ENCODE results near the gene YOD1.

YOD1 gene

DNA sequence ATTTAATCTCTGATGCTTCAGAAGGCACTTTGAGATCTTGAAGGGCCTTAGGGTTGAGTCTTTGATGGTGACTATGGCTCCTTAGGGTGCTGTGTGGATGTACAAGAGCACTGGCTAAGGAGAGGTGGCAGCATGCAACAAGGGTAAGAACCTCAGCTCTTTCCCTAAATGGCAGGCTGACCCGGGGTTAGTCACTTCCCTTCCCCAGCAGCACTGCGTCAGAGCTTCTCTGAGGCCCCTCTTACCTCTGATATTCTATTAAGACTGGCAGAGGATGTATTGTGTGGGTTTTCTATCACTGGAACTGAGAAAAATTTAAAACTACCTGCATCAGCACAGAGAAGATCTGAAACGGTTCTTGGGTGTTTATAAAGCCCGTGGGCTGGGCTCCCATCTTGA lies 30.3 kb downstream of the YOD1 start:
- no peaks in the 10 kb centered on the region for H3F3A ChIP-seq (ENCODE audit: control insufficient read depth, insufficient read depth)
- no peaks in the 10 kb centered on the region for H4K20me1 ChIP-seq (ENCODE audit: control insufficient read depth, insufficient read depth, low read depth, low read length)
- no peaks in the 10 kb centered on the region for H3K9me3 ChIP-seq (ENCODE audit: control insufficient read depth, insufficient read depth, low read length)
- H3K36me3 ChIP-seq (ENCODE audit: control insufficient read depth, low read length), result no peaks in the 10 kb centered on the region
- H3K79me2 ChIP-seq (ENCODE audit: control insufficient read depth, low read length), result no peaks in the 10 kb centered on the region
- H3K27ac ChIP-seq (ENCODE audit: low read depth, low read length), result no peak overlapping the region
- H3K4me3 ChIP-seq (ENCODE audit: low read length), result no peak overlapping the region
- no peak overlapping the region for H3K4me2 ChIP-seq (ENCODE audit: low read length)
- no peaks in the 10 kb centered on the region for H3K4me1 ChIP-seq (ENCODE audit: control insufficient read depth, low read length)
- H3K27me3 ChIP-seq (ENCODE audit: control insufficient read depth, low read length), result peaks cover 27% of the 10 kb centered on the region
- TF ChIP-seq, protein P1, sequence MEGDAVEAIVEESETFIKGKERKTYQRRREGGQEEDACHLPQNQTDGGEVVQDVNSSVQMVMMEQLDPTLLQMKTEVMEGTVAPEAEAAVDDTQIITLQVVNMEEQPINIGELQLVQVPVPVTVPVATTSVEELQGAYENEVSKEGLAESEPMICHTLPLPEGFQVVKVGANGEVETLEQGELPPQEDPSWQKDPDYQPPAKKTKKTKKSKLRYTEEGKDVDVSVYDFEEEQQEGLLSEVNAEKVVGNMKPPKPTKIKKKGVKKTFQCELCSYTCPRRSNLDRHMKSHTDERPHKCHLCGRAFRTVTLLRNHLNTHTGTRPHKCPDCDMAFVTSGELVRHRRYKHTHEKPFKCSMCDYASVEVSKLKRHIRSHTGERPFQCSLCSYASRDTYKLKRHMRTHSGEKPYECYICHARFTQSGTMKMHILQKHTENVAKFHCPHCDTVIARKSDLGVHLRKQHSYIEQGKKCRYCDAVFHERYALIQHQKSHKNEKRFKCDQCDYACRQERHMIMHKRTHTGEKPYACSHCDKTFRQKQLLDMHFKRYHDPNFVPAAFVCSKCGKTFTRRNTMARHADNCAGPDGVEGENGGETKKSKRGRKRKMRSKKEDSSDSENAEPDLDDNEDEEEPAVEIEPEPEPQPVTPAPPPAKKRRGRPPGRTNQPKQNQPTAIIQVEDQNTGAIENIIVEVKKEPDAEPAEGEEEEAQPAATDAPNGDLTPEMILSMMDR (IDR thresholded peaks at IDR 0.05; ENCODE audit: low read depth, low read length, poor library complexity, severe bottlenecking), result no peak
- TF ChIP-seq EZH2phosphoT487 (IDR thresholded peaks at IDR 0.05; ENCODE audit: borderline replicate concordance, low read length), result no peak
- H3K9me2 ChIP-seq (replicated peaks; ENCODE audit: control insufficient read depth, low read length), result no peaks in the 10 kb centered on the region

DNA sequence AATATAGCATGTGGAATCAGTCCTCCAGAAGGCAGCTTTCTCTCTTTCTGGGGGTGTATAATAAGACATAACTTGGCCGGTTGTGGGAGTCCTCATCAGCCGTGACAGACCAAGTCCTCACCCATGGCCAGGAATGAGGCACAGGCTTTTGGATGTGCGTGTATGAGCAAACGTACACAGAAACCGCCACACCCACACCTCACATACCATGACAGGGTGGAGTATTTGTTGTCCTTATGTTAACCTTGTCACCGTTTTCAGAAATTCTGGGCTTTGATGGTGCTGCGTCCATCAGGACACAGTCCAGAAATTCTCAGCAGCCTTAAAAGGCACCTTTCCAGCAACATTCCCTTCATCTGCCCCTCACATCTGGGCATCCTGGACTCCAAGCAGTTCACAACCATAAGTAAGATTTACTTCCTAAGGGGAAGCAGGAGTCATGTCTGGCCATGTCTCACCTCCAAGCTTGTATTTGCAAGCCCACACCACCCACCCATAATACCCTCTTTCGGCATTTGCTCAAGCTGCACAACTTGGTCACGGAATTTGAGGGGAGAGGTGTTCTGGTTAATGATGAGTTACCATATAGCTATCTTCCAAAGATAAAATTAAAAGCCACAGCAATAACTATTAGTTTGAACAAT lies 30.8 kb downstream of the YOD1 start:
- Histone ChIP-seq H3K4me1 (ENCODE audit: control insufficient read depth, low read length) (no peaks in the 10 kb centered on the region), H3K9me2 (replicated peaks; ENCODE audit: control insufficient read depth, low read length) (no peaks in the 10 kb centered on the region), H3F3A (ENCODE audit: control insufficient read depth, insufficient read depth) (no peaks in the 10 kb centered on the region), H3K9me3 (ENCODE audit: control insufficient read depth, insufficient read depth, low read length) (no peaks in the 10 kb centered on the region), H3K79me2 (ENCODE audit: control insufficient read depth, low read length) (no peaks in the 10 kb centered on the region), H4K20me1 (ENCODE audit: control insufficient read depth, insufficient read depth, low read depth, low read length) (no peaks in the 10 kb centered on the region), H3K27ac (ENCODE audit: low read depth, low read length) (no peak overlapping the region), H3K27me3 (ENCODE audit: control insufficient read depth, low read length) (peaks cover 24% of the 10 kb centered on the region), H3K4me2 (ENCODE audit: low read length) (no peak overlapping the region), H3K4me3 (ENCODE audit: low read length) (no peak overlapping the region), H3K36me3 (ENCODE audit: control insufficient read depth, low read length) (no peaks in the 10 kb centered on the region)
- no peak for TF ChIP-seq EZH2phosphoT487 (IDR thresholded peaks at IDR 0.05; ENCODE audit: borderline replicate concordance, low read length)
- TF ChIP-seq, protein P1 (IDR thresholded peaks at IDR 0.05; ENCODE audit: low read depth, low read length, poor library complexity, severe bottlenecking), result no peak

DNA sequence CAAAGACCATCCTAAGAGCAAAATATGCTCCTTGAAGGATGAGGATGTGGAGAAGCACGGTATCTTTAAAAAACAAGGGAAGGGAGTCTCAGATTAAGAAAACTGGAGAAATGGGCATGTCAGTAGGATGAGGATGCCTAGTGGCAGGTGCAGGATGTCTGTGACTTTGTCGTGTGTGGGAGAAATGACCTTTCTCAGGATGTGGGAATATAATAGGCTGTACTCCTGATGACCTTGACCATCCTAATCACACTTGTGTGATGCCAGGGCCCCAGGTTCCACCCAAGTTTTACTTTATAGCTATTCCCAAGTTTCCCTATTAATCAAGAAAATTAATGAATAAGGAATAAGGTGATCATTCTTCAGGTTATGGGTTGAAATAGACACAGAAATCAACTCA lies 31.3 kb downstream of the YOD1 start:
- Histone ChIP-seq H3K79me2 (ENCODE audit: control insufficient read depth, low read length) (no peaks in the 10 kb centered on the region), H3K9me3 (ENCODE audit: control insufficient read depth, insufficient read depth, low read length) (no peaks in the 10 kb centered on the region), H3K4me2 (ENCODE audit: low read length) (no peak overlapping the region), H3K4me1 (ENCODE audit: control insufficient read depth, low read length) (no peaks in the 10 kb centered on the region), H3F3A (ENCODE audit: control insufficient read depth, insufficient read depth) (no peaks in the 10 kb centered on the region), H4K20me1 (ENCODE audit: control insufficient read depth, insufficient read depth, low read depth, low read length) (no peaks in the 10 kb centered on the region), H3K36me3 (ENCODE audit: control insufficient read depth, low read length) (no peaks in the 10 kb centered on the region), H3K27me3 (ENCODE audit: control insufficient read depth, low read length) (peaks cover 26% of the 10 kb centered on the region), H3K27ac (ENCODE audit: low read depth, low read length) (no peak overlapping the region), H3K4me3 (ENCODE audit: low read length) (no peak overlapping the region), H3K9me2 (replicated peaks; ENCODE audit: control insufficient read depth, low read length) (no peaks in the 10 kb centered on the region)
- TF ChIP-seq, protein P1 (IDR thresholded peaks at IDR 0.05; ENCODE audit: low read depth, low read length, poor library complexity, severe bottlenecking), result no peak
- no peak for TF ChIP-seq EZH2phosphoT487 (IDR thresholded peaks at IDR 0.05; ENCODE audit: borderline replicate concordance, low read length)

All from DOHH2 (cell line).